Fibroblast of skin of right quadriceps (primary cell): ENCODE measurements around the gene KRT222.

Experiments
- DNase-seq: peaks from one replicate; pipeline ENCODE4 v3.0.0-alpha.2; 2013

The KRT222 gene

DNA sequence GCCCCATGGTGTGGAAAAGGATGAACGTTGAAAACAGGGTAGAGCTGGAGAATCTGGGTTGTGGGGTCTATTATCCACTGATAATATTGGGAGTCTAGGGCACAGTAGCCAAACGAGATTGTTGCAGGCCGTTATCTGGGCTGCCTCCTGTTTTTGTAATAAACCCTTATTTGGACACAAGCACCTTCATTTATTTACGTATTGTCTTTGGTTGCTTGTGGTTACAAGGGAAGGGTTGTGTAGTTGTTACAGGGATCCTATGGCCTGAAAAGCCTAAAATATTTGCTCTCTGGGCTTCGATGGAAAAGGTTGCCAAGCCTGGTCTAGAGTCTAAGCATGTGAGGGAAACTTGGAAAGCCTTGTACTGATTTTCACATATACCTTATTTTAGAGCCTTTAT is 13.0 kb downstream of the KRT222 start:
- DNase-seq: no peak

DNA sequence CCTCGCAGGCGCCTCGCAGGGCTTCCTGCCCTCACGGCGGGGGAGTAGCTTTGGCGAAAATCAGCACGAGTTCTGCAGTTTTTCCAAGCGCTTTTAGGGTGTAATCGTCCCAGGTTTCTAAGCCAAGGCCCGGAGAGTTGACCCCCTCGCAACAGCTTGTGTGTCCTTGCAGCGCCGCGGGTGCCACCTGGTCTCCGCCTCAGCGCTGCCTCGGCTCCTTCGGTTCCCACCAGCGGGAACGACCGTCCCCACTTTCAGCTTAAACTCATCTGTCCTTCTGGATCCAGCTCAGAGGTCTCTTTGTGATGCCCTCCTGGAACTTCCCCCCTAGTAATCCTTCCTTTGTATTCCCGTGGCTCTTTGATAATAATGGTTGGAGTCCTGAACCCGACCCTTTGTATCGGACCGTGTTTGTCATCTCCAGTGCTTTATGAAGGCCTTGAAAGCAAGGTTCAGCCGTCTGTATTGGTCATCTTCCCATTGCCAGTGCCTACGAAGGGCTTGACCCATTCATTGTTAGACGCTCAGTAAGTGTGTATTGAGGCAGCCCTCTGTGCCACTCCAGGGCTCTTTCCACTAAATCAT is 16.5 kb downstream of the KRT222 start:
- DNase-seq: no peak

DNA sequence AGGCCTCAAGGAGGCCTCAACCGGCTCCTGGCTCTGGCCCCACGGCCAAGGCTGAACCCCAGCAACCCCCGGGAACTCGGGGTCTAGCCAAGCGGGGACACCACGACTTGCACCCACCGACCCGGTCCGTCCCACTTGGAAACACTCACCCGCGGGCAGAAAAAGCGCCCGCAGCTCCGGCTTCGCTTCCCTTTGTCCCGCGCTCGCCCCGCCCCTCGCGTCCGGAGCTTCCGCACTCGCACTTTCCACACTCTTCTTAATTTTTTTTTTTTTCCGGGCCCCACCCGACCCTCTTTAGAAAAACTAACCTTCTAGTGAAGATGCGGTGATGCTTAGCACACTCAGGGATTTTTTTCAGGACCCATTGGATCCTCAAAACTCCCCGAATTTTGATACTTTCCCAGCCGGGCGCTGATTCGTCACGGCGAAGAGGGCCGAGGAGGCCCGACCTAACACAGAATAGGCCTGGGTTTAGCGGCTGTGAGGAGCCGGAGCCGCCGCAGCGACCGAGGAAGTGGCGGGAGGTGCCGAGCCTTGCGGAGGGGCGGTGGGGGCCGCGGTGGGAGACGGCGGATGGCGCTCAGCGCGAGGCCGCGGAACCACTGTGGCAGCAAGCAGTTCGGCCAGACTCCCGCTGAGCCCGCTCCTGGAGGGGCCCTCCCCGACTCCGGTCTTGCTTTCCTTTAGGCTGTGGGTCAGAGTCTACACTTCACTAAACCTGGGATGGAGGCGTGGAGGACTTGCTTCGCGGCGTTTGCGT is 17.2 kb downstream of the KRT222 start, which contains the start of gene SMARCE1:
SMARCE1 (minus strand) TSS at position 195 of the 760 bp plus-strand sequence. CDS start 2,016 bp downstream, outside the sequence.
- DNase-seq: peak; percentile 86

DNA sequence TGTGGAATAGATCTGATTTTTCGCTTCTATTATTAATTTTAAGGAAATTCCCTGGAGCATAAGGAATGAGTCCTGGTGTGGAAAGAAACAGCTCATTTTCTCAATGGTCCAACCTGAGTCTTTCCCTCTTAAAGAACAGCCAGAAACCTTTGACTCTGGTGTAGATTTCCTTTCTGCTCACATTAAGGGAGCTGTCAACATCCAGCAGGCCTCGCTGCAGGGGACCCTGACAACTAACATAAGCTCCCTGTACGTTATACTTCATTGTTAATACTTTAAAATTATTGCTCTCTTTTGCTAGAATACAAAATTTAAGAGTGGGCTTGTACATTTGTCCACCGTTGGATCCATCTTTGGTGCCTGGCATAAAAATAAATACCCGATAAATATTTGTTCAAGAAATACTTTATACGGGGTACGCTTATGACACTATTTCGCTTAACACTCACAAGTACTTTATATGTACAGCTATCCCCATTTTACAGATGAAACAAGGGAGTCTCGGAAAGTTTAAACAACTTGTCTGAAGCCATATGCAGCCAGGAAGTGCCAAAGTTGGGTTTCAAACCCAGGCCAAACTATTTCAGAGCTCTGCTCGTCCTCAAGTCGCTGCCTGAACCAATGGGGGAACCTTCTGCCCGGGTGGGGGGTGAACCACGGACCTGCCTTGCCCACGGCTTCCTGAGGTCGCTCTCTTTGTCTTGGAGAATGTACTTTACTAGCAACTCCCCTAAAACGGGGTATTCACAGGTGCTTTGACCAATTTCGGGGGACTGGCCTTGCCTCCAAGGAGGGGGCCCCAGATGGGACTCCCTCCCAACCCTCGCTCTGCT is 18.0 kb downstream of the KRT222 start:
- DNase-seq: peak; percentile 2

DNA sequence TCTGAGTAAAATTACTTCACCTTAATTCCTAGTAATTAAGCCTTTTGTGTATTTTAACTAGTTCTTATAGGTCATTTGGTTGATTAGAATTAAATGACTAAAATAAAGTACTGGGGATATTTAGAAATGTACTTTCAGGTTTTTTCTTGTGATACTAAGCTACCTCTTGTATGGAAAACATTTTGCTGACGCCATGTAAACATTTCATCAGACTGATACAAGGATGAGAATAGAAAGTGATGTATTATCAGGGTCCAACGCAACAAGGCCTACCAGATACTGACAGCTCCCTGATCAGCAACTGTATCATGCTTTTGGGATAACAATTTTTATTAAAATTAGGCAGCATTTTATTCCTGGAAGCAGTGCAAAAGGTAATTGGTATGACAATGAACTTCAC is 19.0 kb downstream of the KRT222 start:
- no peak for DNase-seq

DNA sequence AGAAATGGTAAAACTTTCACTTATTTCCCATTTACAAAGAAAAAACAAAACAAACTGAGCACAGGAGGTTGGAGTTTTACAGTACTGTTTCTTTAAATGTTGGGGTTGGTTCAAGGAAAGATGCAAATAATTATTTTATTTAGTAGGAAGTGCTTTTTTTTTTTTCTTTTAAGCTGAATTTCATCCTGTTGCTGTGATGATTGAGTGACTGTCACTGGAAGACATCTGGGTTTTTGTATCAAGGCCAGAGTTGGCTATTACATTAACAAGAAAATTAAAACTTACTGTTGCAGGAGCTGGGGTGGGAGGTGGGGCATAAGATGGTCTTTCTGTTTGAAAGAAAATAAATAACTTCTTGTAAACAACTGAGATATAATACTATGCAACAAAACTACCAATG is 19.7 kb downstream of the KRT222 start:
- DNase-seq: no peak

DNA sequence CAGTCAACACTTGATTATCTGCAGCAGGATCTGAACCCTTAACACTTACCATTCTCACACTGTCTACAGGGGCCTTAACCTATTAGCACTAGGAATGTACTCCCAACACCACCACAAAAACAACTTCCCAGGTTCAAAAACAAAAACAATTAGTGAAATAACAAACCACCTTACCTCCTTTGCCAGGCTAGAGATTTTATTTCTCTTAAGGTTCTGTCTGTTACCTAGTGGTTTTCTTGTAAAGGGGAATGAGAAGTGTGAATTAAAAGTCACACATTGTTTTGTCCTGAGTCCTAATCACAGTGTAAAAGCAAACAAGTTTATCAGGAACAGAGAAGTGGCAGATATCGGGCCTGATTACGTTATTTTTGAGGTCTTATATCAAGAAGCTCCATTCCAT is 27.0 kb downstream of the KRT222 start:
- no peak for DNase-seq

DNA sequence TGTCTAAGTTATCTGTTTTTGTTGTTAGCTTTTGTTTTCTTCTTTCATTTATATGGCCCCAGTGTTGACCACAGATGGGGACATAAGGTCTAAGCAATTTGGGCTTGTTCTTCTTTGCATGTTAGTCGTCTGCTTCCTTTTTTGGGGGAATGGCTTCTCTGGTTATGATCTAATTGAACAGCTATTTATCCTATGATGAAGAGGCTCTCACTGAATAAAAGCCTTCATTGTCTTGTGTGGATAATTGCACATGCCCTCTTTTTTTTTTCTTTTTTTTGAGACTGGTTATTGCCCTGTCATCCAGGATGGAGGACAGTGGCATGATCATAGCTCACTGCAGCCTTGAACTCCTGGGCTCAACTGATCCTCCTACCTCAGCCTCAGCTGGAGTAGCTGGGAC is 31.1 kb downstream of the KRT222 start:
- DNase-seq: no peak

DNA sequence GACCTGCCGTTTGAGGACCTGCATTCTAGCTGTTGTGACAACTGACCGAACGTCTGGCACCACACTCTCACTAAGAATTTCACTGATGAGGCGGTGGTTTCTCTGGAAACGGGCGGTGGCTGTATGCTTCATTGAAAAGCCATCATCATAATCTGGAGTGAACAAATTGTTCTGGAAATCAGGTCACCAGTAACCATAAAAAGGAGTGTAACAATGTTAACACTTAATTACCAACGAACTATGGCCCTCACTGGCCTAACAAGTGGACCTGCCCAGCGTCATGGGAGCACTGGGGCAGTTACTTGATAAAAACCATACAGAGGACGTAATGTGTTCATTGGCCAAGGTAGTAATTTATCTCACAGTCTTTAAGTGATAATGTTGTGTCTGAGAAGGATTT is 32.8 kb downstream of the KRT222 start:
- DNase-seq: no peak

DNA sequence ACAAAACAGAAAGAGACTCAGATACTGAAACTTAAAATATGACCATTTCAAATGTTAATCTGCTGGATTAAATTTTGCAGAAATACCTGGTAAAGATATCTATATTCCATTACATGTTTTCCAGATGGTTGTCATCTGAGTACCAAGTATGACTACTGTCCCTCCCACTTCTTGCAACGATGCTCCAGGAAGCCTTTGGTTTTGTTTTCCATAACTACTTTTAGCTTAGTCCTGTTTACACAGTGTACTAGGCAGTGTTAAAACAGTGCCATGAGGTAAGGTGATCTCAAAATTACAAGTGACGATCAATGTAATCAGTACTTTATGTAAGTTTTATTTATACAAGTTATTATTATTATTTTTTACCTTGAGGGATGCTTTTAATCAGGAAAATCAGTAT is 35.1 kb downstream of the KRT222 start:
- DNase-seq: no peak

DNA sequence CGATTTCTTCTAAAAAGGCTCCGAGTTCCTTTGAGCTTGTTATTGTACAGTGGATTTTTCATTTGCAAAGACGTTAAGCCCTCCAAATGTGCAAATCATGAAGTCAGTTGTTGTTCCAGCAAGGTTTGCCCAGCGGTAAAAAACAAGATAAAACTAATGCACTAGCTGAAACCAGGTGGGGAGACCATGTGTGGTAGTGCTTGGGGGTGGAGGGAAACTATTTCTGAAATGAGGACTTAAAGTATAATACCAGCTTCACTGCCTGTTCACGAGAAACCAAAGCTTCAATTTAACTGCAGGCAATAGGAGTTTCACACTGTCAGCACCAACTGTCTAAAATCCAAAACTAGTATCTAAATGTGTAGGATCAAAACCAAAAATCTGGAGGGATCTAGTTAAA is 39.7 kb downstream of the KRT222 start:
- no peak for DNase-seq

DNA sequence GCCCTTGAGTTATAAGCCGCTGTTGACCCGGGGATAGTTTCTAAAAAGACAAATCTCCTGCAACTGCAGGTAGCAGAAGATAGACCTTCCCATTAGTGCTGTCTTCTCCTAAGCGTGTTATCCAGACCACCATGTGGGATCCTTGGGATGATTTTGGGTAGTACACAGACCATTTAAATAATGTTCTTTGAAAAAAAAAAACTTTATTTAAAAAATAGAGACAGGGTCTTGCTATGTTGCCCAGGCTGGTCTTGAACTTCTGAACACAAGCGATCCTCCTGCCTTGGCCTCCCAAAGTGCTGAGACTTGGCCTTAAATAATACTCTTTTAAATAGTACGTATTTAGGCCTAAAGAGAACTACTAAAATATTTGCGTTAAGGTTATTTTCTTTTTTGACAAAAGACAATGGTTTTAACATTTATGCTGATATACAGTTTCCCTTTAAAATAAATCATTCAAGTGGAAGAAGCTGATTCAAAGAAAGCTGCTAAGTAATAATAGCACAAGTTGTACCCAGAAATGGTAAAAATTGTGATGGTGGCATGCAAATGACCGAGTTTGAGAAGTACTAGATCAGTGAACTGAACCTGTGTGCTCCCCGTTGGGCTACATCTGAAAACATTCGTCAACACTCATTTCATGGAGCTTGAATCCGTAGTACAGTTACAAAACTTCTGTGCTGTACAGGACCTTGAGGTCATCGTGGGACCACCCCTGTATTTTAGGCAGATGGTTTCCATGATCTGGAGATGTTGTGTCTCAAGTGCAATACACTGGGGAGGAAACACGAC is 41.4 kb downstream of the KRT222 start:
- no peak for DNase-seq

DNA sequence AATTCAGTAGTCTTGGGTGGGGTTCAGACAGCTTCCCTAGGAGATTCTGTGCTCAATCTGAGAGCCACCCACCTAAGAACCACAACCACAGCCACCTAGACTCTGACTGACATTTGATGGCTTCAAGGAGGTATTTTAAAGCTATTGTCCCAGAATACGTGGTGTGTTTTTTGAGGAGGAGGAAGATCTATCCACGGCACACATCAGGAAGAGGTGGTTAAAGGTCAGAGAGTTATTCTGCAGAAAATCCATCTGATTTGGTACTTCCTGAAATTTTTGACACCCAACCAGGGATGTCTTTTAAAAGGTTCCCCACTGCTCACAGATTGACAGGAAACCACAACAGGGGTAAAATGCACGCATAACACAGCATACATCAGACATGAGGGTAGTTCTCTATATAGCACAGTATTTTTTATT is 42.5 kb downstream of the KRT222 start:
- no peak for DNase-seq

DNA sequence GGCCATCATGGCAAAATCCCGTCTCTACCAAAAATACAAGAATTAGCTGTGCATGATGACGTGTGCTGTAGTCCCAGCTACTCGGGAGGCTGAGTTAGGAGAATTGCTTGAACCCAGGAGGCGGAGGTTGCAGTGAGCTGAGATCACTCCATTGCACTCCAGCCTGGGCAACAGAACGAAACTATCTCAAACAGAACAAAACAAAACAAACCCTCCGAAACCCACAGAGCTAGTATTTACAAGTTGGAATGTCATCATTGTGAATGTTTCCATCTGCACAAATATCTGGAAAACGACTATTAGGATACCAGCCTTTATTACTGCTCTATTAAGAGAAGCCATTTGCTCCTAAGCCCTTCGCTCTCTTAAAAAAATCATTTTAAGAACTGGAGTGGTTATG is 43.4 kb downstream of the KRT222 start:
- no peak for DNase-seq

DNA sequence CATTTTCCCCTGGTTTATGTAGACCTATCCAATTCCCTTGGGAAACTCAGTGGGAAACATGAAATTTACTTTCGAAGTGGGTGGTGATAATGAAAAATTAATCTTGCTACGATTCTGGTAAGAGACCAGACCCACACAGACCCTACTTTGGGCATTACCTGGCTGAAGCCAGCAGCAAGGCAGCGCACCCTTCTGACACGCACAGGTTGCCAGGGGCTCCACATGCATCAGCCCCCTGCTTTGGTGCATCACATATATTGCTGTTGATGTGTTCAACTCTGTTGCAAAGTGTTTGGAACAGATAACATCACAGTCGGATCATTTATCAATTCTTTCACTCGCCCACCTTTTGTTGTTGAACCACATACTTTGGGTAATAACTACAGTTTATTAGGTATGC is 44.0 kb downstream of the KRT222 start:
- no peak for DNase-seq

DNA sequence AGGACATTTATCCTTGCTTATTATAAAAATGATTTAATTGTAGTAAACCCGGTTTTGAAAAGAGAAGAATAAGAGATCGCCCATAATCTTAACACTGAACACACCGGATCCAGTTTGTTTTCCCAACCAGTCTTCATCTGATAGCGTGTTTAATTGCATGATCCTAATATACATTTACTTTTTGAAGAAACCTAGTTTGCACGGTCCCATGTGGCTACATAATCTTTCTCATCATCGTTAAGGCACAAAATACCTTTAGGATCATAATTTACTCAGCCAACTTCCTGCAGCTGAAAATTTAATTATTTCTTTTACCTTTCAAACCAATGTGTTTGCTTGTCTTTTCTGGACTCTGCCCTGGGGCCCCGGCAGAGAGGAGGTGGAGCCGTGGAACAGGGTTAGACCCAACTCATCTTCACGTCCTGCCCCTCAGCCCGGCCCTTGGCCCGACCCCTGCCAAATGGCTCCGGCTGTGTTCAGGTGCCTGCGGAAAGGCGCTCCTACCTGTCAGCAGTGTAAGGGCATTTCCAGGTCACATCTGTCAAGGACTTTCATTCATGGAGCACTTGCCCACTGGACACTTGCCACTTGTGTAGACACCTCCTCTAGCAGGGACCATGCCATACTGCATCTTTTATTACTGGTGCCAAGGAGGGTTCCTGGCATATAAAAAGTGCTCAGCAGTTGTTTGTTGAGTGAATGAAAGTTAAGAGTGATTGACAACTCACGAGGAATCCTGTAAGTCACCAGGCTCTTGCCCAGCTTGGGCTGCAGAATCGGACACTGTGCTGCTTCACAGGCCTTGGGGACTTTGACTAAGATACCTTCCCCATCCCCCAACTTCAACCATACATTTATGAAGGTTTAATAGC is 46.0 kb downstream of the KRT222 start:
- DNase-seq: no peak

DNA sequence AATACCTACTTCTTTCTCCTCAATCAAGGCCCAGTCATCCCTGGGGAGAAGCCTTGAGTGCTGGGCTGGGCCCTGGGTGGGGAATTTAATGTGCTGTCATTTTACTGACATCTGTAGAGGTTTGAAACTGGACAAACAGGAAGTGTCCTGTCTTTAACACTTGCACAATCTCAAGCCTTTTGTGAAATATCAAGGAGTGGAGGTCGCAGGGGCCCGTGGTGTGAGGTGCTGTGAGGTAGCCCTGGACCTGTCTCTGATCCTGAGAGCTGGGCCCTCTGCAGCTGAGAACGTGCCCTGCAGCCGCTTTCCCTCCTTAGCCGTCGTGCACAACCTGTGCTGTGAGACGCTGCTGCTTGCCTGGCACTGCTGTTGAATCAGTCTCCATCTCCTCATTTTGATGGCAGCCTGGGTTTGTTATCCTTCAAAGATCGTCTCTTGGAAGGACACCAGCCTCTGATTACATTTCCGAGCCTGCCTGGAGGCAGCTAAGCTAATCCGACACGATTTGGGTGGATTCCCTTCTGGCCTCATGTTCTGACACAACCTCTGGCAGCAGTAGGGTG is 47.2 kb downstream of the KRT222 start:
- DNase-seq: no peak

DNA sequence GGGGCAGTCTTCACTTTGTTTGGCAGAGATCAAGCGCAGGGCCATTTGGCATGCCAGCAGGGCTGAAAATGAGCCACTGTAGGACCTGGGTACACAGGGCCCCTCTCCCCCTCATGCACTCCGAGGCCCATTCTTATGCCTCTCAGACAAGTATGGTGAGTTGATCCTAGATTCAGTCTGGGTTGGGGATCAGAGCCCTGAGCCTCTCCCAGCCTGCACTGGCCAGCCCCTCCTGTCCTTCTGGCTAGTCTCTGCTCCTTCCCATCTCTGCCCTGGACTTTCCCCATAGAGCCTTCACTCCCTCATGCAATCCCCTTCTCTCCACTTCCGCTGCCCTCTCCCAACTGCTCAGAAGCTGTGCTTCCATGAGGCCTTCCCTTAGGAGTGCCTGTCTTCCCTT is 48.4 kb downstream of the KRT222 start:
- no peak for DNase-seq

DNA sequence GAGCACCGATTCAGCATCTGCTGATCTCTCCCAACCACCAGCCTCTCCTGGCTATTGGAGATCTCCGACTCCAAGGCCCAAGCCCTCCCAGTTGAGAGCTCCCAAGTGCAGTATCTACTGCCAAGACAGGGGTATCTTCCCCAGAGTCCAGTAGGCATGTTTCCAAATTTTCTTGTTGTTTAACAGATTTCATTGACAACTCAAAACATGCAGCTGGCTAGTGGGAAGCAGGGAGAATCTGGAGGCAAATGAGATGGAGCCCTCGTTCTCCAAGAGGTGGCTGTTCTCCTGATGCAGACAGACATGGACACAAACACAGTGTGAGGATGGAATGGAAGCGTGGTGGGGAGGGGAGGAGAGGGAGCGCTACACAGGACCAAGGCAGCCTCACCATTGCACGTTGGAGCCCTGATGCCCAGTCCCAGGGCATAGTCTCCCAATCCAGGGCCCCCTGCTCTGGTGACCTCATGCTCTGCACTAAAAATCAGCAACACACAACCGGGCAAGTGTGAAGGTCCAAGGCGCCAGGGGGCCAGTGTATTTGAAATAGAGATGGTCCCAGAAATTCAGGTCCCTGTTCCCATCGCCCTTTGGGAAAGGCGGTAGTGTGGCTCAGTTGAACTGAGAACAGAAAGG is 49.0 kb downstream of the KRT222 start:
- no peak for DNase-seq

DNA sequence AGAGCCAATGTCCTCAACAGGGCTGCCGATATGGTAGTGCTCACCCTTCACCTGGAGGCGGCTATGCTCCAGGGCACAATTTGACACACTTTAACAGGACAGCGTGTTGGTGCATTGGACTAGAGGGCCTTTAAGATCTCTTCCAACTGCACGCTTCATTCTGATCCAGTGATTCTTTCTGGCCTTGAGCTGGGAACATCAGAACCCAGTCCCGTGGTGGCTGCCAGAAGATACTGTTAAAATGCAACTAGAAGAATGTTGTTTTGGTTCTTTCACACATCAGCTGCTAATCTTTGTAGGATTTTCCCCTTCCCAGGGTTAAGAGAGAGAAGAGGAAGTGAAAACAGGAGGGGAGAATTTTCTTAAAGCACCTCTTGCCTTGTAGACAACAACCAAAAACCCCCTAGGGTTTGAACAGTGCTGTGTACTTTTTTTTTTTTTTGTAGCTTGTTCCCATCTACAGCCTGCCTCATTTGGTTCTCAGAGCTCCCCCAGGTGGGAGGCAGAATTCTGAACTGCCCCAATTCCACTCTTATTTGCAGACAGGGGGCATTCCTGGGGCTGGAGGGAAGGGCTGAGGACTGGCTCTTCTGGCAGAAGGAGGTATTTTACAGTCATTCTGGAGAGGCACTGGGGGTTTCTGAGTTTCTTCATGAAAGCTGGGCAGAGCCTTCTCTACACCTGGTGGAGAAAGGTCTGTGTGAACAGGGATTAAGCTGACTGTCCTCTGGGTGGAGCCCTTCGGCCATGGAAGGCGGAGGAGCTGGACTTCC is 49.7 kb downstream of the KRT222 start:
- DNase-seq: peak; percentile 10
